HCT116 (cell line): ENCODE results near the gene LAS1L. TPM values are rescaled to one million over a fixed set of nuclear protein-coding genes. Genes with fewer than 3 reads are reported as not detected.

Source experiments
- ATAC-seq: fragments of 200-7000 bp; cut with Tn5 transposase; 2 replicates; pipeline ENCODE4 v1.9.1; 2020; ENCODE audit warnings: mild to moderate bottlenecking, moderate library complexity
- BruUV-seq: library from RNA; stranded (reverse); fragments of 400-500 nt; replicated peaks from 2 replicates; lab custom pipeline; 2021; lab: Mats Ljungman, UMichigan
- CTCF ChIA-PET: fragments of 300-600 bp; sonication (Branson Sonifier 250); formaldehyde crosslinking; loops from one replicate; lab custom pipeline; 2021; ENCODE audit warnings: antibody characterized with exemption; lab: Charles Lee
- POLR2A ChIA-PET: fragments of 300-600, 350-600 bp; sonication (Branson Sonifier 250); formaldehyde crosslinking; loops from one replicate; lab custom pipeline; 2021; ENCODE audit warnings: antibody characterized with exemption; lab: Charles Lee
- RAD21 ChIA-PET, 2 experiments: fragments of 300-600 bp; sonication (Branson Sonifier 250); formaldehyde crosslinking; loops; one replicate each; lab custom pipeline; 2023; ENCODE audit warnings: low total read pairs in 2 of 2; ENCODE audit not compliant: uncharacterized antibody in 2 of 2, unreplicated experiment in 2 of 2, low non-redundant PET in 1 of 2; lab: Charles Lee
- DNase-seq: peaks from one replicate; pipeline ENCODE4 v3.0.0-alpha.2; 2010; ENCODE audit warnings: low read depth, low spot score
- H2AFZ ChIP-seq: fragments of 200-600 bp; shearing (Covaris generic), sonication (generic); 2 replicates; pipeline ENCODE4 v1.6.1; 2017; ENCODE audit warnings: low read depth, mixed run types, mixed read lengths, antibody characterized with exemption, low read length; ENCODE audit not compliant: poor library complexity, severe bottlenecking
- H3K27ac ChIP-seq: 2 replicates; pipeline ENCODE4 v1.5.1; 2012; ENCODE audit warnings: low read depth, low read length
- H3K27me3 ChIP-seq: fragments of 200-600 bp; sonication (generic); 2 replicates; pipeline ENCODE4 v1.6.1; 2016; ENCODE audit warnings: mixed run types, low read length, mixed read lengths; ENCODE audit not compliant: insufficient read depth
- H3K36me3 ChIP-seq, 2 experiments: fragments of 200-500 bp in 1 of 2; fragments of 200-600 bp in 1 of 2; sonication (Bioruptor generic) in 1 of 2; sonication (generic) in 1 of 2; 2 replicates each; pipeline versions ENCODE4 v1.5.1 to v1.6.1; 2014 to 2016; ENCODE audit warnings: low read length in 2 of 2, inconsistent platforms in 1 of 2, mixed read lengths in 1 of 2, mixed run types in 1 of 2; ENCODE audit not compliant: insufficient read depth in 2 of 2, control insufficient read depth in 1 of 2
- H3K4me1 ChIP-seq, 2 experiments: fragments of 200-600 bp in 1 of 2; sonication (generic) in 1 of 2; 2 replicates each; pipeline versions ENCODE4 v1.5.1 to v1.6.1; 2012 to 2017; ENCODE audit warnings: low read length in 2 of 2, inconsistent platforms in 1 of 2, mild to moderate bottlenecking in 1 of 2, mixed read lengths in 1 of 2, mixed run types in 1 of 2, moderate library complexity in 1 of 2; ENCODE audit not compliant: insufficient read depth in 2 of 2, control insufficient read depth in 1 of 2
- H3K4me2 ChIP-seq: fragments of 200-600 bp; sonication (generic); 2 replicates; pipeline ENCODE4 v1.6.1; 2017; ENCODE audit warnings: mixed run types, low read length, mixed read lengths
- H3K4me3 ChIP-seq, 2 experiments: fragments of 200-600 bp in 1 of 2; sonication (generic) in 1 of 2; replicated peaks in 1 of 2; 2 replicates each; pipeline ENCODE4 v1.5.1; 2011 to 2016; ENCODE audit warnings: low read length in 2 of 2, control low read depth in 1 of 2, low read depth in 1 of 2, mild to moderate bottlenecking in 1 of 2, mixed read lengths in 1 of 2, mixed run types in 1 of 2
- H3K79me2 ChIP-seq: fragments of 200-600 bp; sonication (generic); 2 replicates; pipeline ENCODE4 v1.6.1; 2017; ENCODE audit warnings: mild to moderate bottlenecking, mixed run types, low read length, moderate library complexity, mixed read lengths; ENCODE audit not compliant: insufficient read depth
- H3K9ac ChIP-seq: fragments of 200-600 bp; sonication (generic); 2 replicates; pipeline ENCODE4 v1.6.1; 2016; ENCODE audit warnings: low read length, mixed read lengths
- H3K9me2 ChIP-seq: fragments of 200-600 bp; sonication (generic), shearing (Covaris generic); 2 replicates; pipeline ENCODE4 v1.6.1; 2017; ENCODE audit warnings: mixed run types, mild to moderate bottlenecking, moderate library complexity; ENCODE audit not compliant: insufficient read depth
- H3K9me3 ChIP-seq, 2 experiments: fragments of 200-500 bp in 1 of 2; fragments of 200-600 bp in 1 of 2; sonication (Bioruptor generic) in 1 of 2; sonication (generic) in 1 of 2; 2 replicates each; pipeline ENCODE4 v1.6.1; 2014 to 2017; ENCODE audit warnings: low read length in 2 of 2, mixed read lengths in 2 of 2, inconsistent platforms in 1 of 2, low read depth in 1 of 2, mild to moderate bottlenecking in 1 of 2, mixed run types in 1 of 2, moderate library complexity in 1 of 2; ENCODE audit not compliant: control insufficient read depth in 1 of 2, insufficient read depth in 1 of 2
- H4K20me1 ChIP-seq: fragments of 200-600 bp; sonication (generic), shearing (Covaris generic); 2 replicates; pipeline ENCODE4 v1.6.1; 2017; ENCODE audit warnings: mixed run types, mild to moderate bottlenecking, moderate library complexity; ENCODE audit not compliant: insufficient read depth
- CBX3 ChIP-seq: IDR thresholded peaks from 2 replicates; pipeline ENCODE4 v1.6.1; 2012; ENCODE audit warnings: low read depth
- CEBPB ChIP-seq: IDR thresholded peaks from 2 replicates; pipeline ENCODE4 v1.6.1; 2012; ENCODE audit warnings: low read depth
- CTCF ChIP-seq, 3 experiments: fragments of 200-600 bp in 1 of 3; sonication (generic) in 1 of 3; IDR thresholded peaks in 2 of 3; conservative IDR thresholded peaks in 1 of 3; 2 replicates each; pipeline ENCODE4 v1.5.1; 2012 to 2017; ENCODE audit warnings: low read depth in 2 of 3, low read length in 2 of 3, antibody characterized with exemption in 1 of 3, borderline replicate concordance in 1 of 3, control low read depth in 1 of 3, mild to moderate bottlenecking in 1 of 3, mixed read lengths in 1 of 3, mixed run types in 1 of 3, moderate library complexity in 1 of 3; ENCODE audit not compliant: insufficient read depth in 1 of 3
- EGR1 ChIP-seq: IDR thresholded peaks from 2 replicates; pipeline ENCODE4 v1.6.1; 2012; ENCODE audit warnings: low read depth
- ELF1 ChIP-seq: IDR thresholded peaks from 2 replicates; pipeline ENCODE4 v1.6.1; 2012; ENCODE audit warnings: low read depth, borderline replicate concordance
- EZH2phosphoT487 ChIP-seq: fragments of 200-600 bp; IDR thresholded peaks from 2 replicates; pipeline ENCODE4 v1.6.1; 2018; ENCODE audit warnings: antibody characterized with exemption, borderline replicate concordance
- JUND ChIP-seq: IDR thresholded peaks from 2 replicates; pipeline ENCODE4 v1.6.1; 2012
- MAX ChIP-seq: IDR thresholded peaks from 2 replicates; pipeline ENCODE4 v1.6.1; 2012
- POLR2A ChIP-seq: IDR thresholded peaks from 2 replicates; pipeline ENCODE4 v1.7.0; 2011; ENCODE audit warnings: borderline replicate concordance; ENCODE audit not compliant: insufficient read depth, insufficient read length; ENCODE audit errors: extremely low read depth
- POLR2AphosphoS5 ChIP-seq: IDR thresholded peaks from 2 replicates; pipeline ENCODE4 v1.6.1; 2011; ENCODE audit warnings: mild to moderate bottlenecking, low read depth, low read length, moderate library complexity
- RAD21 ChIP-seq: IDR thresholded peaks from 2 replicates; pipeline ENCODE4 v1.6.1; 2012; ENCODE audit warnings: low read depth, mild to moderate bottlenecking
- SIN3A ChIP-seq: IDR thresholded peaks from 2 replicates; pipeline ENCODE4 v1.6.1; 2012; ENCODE audit warnings: low read depth
- SP1 ChIP-seq: IDR thresholded peaks from 2 replicates; pipeline ENCODE4 v1.6.1; 2012; ENCODE audit warnings: low read depth
- TCF7L2 ChIP-seq: IDR thresholded peaks from 2 replicates; pipeline ENCODE4 v1.7.0; 2011; ENCODE audit warnings: borderline replicate concordance, inconsistent platforms; ENCODE audit not compliant: insufficient read depth, insufficient read length; ENCODE audit errors: extremely low read depth
- ZFX ChIP-seq: fragments of 450-650 bp; IDR thresholded peaks from 2 replicates; pipeline ENCODE4 v1.6.1; 2017
- ZNF274 ChIP-seq: fragments of 200-500 bp; sonication (Bioruptor generic); IDR thresholded peaks from 2 replicates; pipeline ENCODE4 v1.6.1; 2014; ENCODE audit warnings: mild to moderate bottlenecking, low read depth, low read length, inconsistent platforms
- intact Hi-C: fragments of 100-400 bp; cut with micrococcal nuclease; formaldehyde crosslinking; loops from 2 replicates; pipeline ENCODE4 v1.10.0; 2022
- total RNA-seq: library from RNA; stranded (reverse); gene quantifications from one replicate; pipeline ENCODE4 v1.2.1, GENCODE V29; 2021; ENCODE audit not compliant: unreplicated experiment
- TF ChIP-seq, protein P1 (sequence below): IDR thresholded peaks from 2 replicates; pipeline ENCODE4 v1.6.1; 2012; ENCODE audit warnings: low read depth

LAS1L gene
- total RNA-seq, 1 experiment from 2014 or later: 47.7 TPM

GRCh38 chrX:65551489-65552339, 17.1 kb upstream of the LAS1L start:
- Histone ChIP-seq H3K27ac (no peak overlapping the region), H3K9me3 (no peaks in the 10 kb centered on the region), H3K27me3 (no peaks in the 10 kb centered on the region), H3K79me2 (no peaks in the 10 kb centered on the region), H2AFZ (no peak overlapping the region), H3K4me2 (no peak overlapping the region), H3K36me3 (no peaks in the 10 kb centered on the region), H3K9me2 (no peaks in the 10 kb centered on the region), H4K20me1 (no peaks in the 10 kb centered on the region), H3K4me3 (no peak overlapping the region), H3K9ac (no peak overlapping the region), H3K4me1 (no peaks in the 10 kb centered on the region)
- ChIA-PET POLR2A (no interaction called here), CTCF (no interaction called here), RAD21 (no interaction called here)
- DNase-seq (no peak), ATAC-seq (no peak)
- TF ChIP-seq MAX (no peak), RAD21 (no peak), EZH2phosphoT487 (no peak), EGR1 (no peak), POLR2AphosphoS5 (no peak), JUND (no peak), CEBPB (no peak), TCF7L2 (no peak), ZNF274 (no peak), SIN3A (no peak), CBX3 (no peak), ELF1 (no peak), ZFX (no peak), CTCF (IDR thresholded peaks at IDR 0.05 in 2 of 3, conservative IDR thresholded peaks at IDR 0.05 in 1 of 3; ENCODE audit: borderline replicate concordance in 1 of 3, insufficient read depth in 1 of 3, low read depth in 2 of 3, low read length in 2 of 3) (no peak), POLR2A (no peak), SP1 (no peak)
- TF ChIP-seq, protein P1, sequence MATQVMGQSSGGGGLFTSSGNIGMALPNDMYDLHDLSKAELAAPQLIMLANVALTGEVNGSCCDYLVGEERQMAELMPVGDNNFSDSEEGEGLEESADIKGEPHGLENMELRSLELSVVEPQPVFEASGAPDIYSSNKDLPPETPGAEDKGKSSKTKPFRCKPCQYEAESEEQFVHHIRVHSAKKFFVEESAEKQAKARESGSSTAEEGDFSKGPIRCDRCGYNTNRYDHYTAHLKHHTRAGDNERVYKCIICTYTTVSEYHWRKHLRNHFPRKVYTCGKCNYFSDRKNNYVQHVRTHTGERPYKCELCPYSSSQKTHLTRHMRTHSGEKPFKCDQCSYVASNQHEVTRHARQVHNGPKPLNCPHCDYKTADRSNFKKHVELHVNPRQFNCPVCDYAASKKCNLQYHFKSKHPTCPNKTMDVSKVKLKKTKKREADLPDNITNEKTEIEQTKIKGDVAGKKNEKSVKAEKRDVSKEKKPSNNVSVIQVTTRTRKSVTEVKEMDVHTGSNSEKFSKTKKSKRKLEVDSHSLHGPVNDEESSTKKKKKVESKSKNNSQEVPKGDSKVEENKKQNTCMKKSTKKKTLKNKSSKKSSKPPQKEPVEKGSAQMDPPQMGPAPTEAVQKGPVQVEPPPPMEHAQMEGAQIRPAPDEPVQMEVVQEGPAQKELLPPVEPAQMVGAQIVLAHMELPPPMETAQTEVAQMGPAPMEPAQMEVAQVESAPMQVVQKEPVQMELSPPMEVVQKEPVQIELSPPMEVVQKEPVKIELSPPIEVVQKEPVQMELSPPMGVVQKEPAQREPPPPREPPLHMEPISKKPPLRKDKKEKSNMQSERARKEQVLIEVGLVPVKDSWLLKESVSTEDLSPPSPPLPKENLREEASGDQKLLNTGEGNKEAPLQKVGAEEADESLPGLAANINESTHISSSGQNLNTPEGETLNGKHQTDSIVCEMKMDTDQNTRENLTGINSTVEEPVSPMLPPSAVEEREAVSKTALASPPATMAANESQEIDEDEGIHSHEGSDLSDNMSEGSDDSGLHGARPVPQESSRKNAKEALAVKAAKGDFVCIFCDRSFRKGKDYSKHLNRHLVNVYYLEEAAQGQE: no peak
- BruUV-seq: no TSS peak
- intact Hi-C loops: no loop called here
